22Rv1 (cell line): ENCODE data around the gene CRMP1.

Source experiments
- CTCF ChIP-seq: fragments of 450-650 bp; IDR thresholded peaks from 2 replicates; pipeline ENCODE4 v1.5.1; 2017; ENCODE audit warnings: mild to moderate bottlenecking
- ZFX ChIP-seq: fragments of 450-650 bp; IDR thresholded peaks from 2 replicates; pipeline ENCODE4 v1.6.1; 2017; ENCODE audit warnings: antibody characterized with exemption, borderline replicate concordance

- no peak for TF ChIP-seq CTCF
- no peak for TF ChIP-seq ZFX
Observed at GRCh38 chr4:5888222-5889001, 4.5 kb downstream of the CRMP1 start.
